ENCODE results near the gene ZEB2.
A peak's percentile ranks its signal among the peaks of the same experiment; 100 is the strongest.

ZEB2 gene

DNA sequence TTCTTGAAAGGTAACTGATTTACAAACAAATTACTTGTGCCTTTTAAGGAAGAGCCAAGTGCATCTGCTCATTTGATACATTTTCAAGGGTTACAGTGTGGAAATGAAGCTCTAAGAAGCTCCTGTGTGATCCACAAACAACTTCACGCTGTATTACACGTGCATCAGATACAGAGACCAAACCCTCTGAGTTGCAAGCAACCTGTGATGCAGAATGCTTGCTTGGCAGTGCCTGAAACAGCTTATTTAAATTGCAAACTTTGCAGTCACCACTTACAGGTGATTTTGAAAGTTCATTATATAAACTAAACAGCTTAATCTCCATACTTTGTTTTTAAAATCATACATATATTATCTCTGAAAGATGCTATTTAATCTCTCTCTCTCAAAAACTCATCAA, 50.1 kb downstream of the ZEB2 start:
- Histone ChIP-seq H3K27me3 (ENCODE audit: insufficient read depth, poor library complexity, severe bottlenecking) (no peaks in the 10 kb centered on the region), H3K4me3 (replicated peaks; ENCODE audit: insufficient read depth, low read length) (no peak overlapping the region), H3K27ac (replicated peaks) (no peak overlapping the region)
- TF ChIP-seq SPI1 (IDR thresholded peaks at IDR 0.05; ENCODE audit: borderline replicate concordance, low read depth) (no peak), GABPA (IDR thresholded peaks at IDR 0.05; ENCODE audit: low read depth) (no peak)
- TF ChIP-seq, protein P1, sequence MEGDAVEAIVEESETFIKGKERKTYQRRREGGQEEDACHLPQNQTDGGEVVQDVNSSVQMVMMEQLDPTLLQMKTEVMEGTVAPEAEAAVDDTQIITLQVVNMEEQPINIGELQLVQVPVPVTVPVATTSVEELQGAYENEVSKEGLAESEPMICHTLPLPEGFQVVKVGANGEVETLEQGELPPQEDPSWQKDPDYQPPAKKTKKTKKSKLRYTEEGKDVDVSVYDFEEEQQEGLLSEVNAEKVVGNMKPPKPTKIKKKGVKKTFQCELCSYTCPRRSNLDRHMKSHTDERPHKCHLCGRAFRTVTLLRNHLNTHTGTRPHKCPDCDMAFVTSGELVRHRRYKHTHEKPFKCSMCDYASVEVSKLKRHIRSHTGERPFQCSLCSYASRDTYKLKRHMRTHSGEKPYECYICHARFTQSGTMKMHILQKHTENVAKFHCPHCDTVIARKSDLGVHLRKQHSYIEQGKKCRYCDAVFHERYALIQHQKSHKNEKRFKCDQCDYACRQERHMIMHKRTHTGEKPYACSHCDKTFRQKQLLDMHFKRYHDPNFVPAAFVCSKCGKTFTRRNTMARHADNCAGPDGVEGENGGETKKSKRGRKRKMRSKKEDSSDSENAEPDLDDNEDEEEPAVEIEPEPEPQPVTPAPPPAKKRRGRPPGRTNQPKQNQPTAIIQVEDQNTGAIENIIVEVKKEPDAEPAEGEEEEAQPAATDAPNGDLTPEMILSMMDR (IDR thresholded peaks at IDR 0.05; ENCODE audit: insufficient read depth, low read length), result no peak
- TF ChIP-seq, protein P2, sequence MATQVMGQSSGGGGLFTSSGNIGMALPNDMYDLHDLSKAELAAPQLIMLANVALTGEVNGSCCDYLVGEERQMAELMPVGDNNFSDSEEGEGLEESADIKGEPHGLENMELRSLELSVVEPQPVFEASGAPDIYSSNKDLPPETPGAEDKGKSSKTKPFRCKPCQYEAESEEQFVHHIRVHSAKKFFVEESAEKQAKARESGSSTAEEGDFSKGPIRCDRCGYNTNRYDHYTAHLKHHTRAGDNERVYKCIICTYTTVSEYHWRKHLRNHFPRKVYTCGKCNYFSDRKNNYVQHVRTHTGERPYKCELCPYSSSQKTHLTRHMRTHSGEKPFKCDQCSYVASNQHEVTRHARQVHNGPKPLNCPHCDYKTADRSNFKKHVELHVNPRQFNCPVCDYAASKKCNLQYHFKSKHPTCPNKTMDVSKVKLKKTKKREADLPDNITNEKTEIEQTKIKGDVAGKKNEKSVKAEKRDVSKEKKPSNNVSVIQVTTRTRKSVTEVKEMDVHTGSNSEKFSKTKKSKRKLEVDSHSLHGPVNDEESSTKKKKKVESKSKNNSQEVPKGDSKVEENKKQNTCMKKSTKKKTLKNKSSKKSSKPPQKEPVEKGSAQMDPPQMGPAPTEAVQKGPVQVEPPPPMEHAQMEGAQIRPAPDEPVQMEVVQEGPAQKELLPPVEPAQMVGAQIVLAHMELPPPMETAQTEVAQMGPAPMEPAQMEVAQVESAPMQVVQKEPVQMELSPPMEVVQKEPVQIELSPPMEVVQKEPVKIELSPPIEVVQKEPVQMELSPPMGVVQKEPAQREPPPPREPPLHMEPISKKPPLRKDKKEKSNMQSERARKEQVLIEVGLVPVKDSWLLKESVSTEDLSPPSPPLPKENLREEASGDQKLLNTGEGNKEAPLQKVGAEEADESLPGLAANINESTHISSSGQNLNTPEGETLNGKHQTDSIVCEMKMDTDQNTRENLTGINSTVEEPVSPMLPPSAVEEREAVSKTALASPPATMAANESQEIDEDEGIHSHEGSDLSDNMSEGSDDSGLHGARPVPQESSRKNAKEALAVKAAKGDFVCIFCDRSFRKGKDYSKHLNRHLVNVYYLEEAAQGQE (IDR thresholded peaks at IDR 0.05; ENCODE audit: insufficient replicate concordance, low read depth), result no peak
- no peak for DNase-seq (ENCODE audit: low read depth in 1 of 2, low spot score in 1 of 2)

DNA sequence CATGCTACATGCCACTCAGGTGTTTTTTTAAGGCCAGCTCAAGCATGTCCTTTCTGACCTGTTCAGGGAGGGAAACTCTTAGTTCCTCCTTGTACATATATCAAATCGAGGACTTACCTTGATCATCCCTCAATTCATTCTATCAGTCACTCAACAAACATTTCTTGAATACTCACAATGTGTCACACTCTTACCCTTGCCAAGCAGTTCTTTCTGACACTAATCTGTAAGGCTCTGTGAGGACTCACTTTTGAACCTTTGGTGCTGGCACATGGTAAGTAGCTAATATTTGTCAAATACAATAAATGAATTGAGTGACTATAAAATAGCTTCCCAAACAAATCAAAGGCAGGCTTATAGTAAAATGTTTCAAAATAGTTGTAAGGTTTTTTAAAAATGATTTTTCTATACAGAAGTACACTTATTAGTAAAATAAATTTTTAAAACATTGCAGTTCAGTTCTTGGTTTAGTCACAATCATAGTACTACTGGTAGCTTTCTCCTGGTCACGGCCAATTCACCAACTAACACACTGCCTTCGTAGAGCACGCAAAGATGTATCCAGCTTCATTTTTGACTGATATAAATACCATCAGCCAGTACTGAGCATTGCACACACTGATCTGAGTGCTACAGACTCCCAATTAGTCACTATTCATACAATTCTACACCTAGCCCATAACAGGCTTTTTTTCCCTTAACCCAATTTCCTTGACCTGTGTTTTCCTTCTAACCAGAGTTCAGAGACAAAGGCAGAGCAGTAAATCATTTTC, 50.9 kb downstream of the ZEB2 start:
- no peak overlapping the region for H3K4me3 ChIP-seq (replicated peaks; ENCODE audit: insufficient read depth, low read length)
- H3K27ac ChIP-seq (replicated peaks), result no peak overlapping the region
- no peaks in the 10 kb centered on the region for H3K27me3 ChIP-seq (ENCODE audit: insufficient read depth, poor library complexity, severe bottlenecking)
- TF ChIP-seq GABPA (IDR thresholded peaks at IDR 0.05; ENCODE audit: low read depth), result no peak
- no peak for TF ChIP-seq POLR2AphosphoS5 (IDR thresholded peaks at IDR 0.05; ENCODE audit: low read depth)
- TF ChIP-seq, protein P2 (IDR thresholded peaks at IDR 0.05; ENCODE audit: insufficient replicate concordance, low read depth), result no peak
- no peak for DNase-seq (ENCODE audit: low read depth in 1 of 2, low spot score in 1 of 2)

DNA sequence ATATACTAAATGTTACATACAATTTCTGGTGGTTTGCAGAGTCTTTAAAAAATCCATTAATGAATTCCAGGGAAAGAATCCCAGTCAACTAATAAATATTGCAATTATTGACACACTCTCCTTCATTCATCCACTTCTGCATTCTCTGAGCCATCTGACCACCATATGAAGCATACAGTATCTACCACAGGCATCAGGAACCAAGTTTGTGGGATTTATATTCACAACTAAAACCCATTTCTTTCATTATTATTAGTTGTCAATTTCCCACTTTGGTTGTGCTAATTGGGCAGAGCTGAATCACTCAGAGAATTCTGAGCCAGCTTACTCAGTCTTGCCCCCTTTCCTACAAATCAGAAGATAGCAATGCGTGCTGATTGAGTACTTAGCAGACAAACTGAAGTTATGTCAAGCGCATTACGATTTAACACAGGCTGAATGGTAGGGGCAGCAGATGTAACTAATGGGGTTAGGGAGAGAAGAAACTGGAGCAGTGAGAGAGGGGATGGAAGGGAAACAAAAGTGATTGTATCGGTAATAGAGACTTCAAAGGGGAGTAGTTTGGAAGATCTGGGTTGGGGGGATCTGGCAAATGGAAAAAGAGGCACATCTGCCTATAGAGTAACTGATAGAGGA, 52.3 kb downstream of the ZEB2 start:
- H3K4me3 ChIP-seq (replicated peaks; ENCODE audit: insufficient read depth, low read length), result no peak overlapping the region
- no peak overlapping the region for H3K27ac ChIP-seq (replicated peaks)
- TF ChIP-seq, protein P1 (IDR thresholded peaks at IDR 0.05; ENCODE audit: insufficient read depth, low read length), result no peak
- TF ChIP-seq GABPA (IDR thresholded peaks at IDR 0.05; ENCODE audit: low read depth) (no peak), SPI1 (IDR thresholded peaks at IDR 0.05; ENCODE audit: borderline replicate concordance, low read depth) (peak; percentile 11; the same call in 1 of the 2 replicates)
- H3K27me3 ChIP-seq (ENCODE audit: insufficient read depth, poor library complexity, severe bottlenecking), result no peaks in the 10 kb centered on the region
- DNase-seq (ENCODE audit: low read depth in 1 of 2, low spot score in 1 of 2), result no peak

DNA sequence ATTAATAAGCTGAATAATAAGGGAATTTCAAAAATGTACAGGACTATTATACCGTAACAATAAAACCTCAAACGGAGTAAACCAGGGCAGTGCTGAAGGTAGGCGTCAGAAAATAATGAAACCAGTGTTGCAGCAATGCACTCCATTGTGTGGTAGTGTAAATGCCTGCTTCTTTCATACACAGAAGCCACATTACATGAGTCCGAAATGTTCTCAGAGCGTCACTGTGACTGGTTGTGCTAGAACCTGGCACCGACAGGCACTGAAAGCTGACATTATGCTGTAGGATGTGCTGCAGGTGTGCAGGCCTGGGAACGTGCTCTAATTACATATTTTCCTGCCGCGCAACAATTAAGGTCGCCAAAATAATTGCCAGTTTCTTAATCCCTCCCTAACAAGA, 53.3 kb downstream of the ZEB2 start:
- no peaks in the 10 kb centered on the region for H3K27me3 ChIP-seq (ENCODE audit: insufficient read depth, poor library complexity, severe bottlenecking)
- H3K27ac ChIP-seq (replicated peaks), result no peak overlapping the region
- TF ChIP-seq, protein P2 (IDR thresholded peaks at IDR 0.05; ENCODE audit: insufficient replicate concordance, low read depth), result no peak
- TF ChIP-seq POLR2AphosphoS5 (IDR thresholded peaks at IDR 0.05; ENCODE audit: low read depth), result 0 out of 2 replicates have a peak, but pooled peaks have one; percentile 20
- no peak for TF ChIP-seq SPI1 (IDR thresholded peaks at IDR 0.05; ENCODE audit: borderline replicate concordance, low read depth)
- no peak for TF ChIP-seq GABPA (IDR thresholded peaks at IDR 0.05; ENCODE audit: low read depth)
- TF ChIP-seq, protein P1 (IDR thresholded peaks at IDR 0.05; ENCODE audit: insufficient read depth, low read length), result no peak
- H3K4me3 ChIP-seq (replicated peaks; ENCODE audit: insufficient read depth, low read length), result no peak overlapping the region
- DNase-seq (ENCODE audit: low read depth in 1 of 2, low spot score in 1 of 2), result no peak

Data from HL-60 (cell line).